Sigmoid colon (tissue), 4 donors: ENCODE measurements around the gene CC2D1A.

ENCODE experiments used
- EP300 ChIP-seq, 4 donors: sonication (generic); formaldehyde crosslinking; IDR thresholded peaks; one replicate each; pipeline ENCODE4 v1.6.1; 2017; ENCODE audit warnings: antibody characterized with exemption in 4 of 4
- POLR2A ChIP-seq, 2 donors: fragments of 450-650 bp; IDR thresholded peaks; one replicate each; pipeline ENCODE4 v1.6.1; 2016; ENCODE audit warnings: antibody characterized with exemption in 2 of 2, mild to moderate bottlenecking in 2 of 2, moderate library complexity in 2 of 2
- TF ChIP-seq, protein P1 (sequence below), 4 experiments: fragments of 450-650 bp in 3 of 4; fragments of 200-600 bp in 1 of 4; IDR thresholded peaks; one replicate each; pipeline ENCODE4 v1.5.1; 2016 to 2019; ENCODE audit warnings: antibody characterized with exemption in 4 of 4, mild to moderate bottlenecking in 3 of 4, moderate library complexity in 2 of 4

GRCh38 chr19:13937479-13938300, 31.7 kb downstream of the CC2D1A start:
- TF ChIP-seq, protein P1, sequence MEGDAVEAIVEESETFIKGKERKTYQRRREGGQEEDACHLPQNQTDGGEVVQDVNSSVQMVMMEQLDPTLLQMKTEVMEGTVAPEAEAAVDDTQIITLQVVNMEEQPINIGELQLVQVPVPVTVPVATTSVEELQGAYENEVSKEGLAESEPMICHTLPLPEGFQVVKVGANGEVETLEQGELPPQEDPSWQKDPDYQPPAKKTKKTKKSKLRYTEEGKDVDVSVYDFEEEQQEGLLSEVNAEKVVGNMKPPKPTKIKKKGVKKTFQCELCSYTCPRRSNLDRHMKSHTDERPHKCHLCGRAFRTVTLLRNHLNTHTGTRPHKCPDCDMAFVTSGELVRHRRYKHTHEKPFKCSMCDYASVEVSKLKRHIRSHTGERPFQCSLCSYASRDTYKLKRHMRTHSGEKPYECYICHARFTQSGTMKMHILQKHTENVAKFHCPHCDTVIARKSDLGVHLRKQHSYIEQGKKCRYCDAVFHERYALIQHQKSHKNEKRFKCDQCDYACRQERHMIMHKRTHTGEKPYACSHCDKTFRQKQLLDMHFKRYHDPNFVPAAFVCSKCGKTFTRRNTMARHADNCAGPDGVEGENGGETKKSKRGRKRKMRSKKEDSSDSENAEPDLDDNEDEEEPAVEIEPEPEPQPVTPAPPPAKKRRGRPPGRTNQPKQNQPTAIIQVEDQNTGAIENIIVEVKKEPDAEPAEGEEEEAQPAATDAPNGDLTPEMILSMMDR (IDR thresholded peaks at IDR 0.05), result no peak
- TF ChIP-seq POLR2A (IDR thresholded peaks at IDR 0.05) (no peak), EP300 (IDR thresholded peaks at IDR 0.05) (no peak)
